HG02798 (cell line): ENCODE results near the gene MT1F.

Experiments used
- ATAC-seq: cut with Tn5 transposase; IDR thresholded peaks from one replicate; pipeline ENCODE4 v1.9.1; 2021; ENCODE audit warnings: mild to moderate bottlenecking; ENCODE audit not compliant: unreplicated experiment, poor library complexity

MT1F gene

GRCh38 chr16:56689171-56689570 lies 31.4 kb downstream of the MT1F start:
- ATAC-seq, result no peak

DNA sequence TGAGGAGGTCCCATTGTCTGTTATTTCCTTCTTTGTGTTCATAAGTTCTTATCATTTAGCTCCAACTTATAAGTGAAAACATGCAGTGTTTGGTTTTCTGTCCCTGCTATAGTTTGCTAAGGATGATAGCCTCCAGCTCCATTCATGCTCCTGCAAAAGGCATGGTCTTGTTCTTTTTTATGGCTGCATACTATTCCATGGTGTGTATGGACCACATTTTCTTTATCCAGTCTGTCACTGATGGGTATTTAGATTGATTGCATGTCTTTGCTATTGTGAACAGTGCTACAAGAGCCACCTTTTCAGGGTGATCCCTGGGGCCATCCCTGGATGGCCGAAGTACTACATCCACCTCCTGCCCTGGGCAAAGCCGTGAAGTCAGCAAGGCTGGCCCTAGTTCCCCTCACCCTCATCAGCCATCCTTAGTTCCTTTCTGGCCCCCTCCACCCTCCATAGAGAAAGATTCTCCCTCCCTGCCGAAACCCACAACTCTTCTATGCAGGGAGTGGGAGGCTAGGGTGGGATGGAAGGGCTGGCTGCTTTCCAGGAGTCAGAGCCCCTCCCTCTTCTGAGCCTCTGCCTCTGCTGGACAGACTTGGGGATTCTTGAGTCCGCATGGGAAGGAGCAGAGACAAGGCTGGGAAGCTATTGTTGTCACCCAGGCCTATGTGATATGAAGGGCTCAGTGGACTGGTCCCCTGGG lies 32.8 kb downstream of the MT1F start:
- ATAC-seq, result no peak

DNA sequence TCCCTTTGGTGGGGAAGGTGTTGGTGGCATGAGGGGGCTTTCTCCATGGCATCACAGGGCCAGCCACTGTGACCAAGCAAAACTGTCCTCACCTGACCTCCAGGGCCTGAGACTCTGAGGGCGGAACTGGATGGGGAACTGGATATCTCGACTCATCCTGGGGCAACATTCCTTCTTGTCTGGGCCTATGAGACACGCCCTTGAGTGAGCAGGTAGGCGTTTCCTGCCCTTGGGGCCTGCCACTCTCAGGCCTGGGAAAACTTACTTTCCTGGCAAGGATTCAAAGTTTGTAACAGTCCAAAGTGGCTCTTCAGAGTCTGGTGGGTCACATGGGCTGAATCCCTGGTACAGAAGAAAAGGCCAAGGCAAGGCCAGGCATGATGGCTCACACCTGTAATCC lies 34.1 kb downstream of the MT1F start:
- ATAC-seq, result no peak

- no peak for ATAC-seq
Measured at GRCh38 chr16:56695246-56695645, 37.5 kb downstream of the MT1F start.

DNA sequence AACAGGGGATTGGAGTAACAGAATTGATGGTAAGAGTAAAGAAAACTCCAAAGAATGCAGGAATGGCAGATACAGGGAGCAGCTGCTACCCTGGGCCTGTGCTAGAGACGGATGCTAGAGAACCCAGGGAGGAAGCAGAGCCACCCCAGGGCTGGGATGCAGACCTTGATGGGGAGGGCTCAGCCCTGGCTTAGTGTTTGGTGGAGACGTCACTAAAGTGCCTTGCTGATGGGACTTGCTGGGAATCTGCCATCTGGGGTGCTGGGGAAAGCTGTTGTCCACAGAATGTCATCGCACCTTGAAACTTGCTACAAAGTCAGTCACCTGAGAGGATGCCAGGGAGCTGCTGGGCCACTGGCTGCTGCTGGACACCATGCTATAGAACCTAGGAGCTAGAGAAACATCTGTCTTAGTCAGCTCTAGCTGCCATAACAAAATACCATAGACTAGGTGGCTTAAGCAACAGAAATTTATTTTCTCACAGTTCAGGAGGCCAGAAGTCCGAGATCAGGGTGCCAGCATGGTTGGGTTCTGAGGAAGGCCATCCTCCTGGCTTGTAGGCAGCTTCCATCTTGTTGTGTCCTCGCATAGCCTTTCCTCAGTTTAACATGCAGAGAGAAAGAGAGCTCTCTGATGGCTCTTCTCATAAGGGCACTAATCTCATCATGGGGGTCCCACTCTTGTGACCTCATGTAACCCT lies 39.8 kb downstream of the MT1F start:
- no peak for ATAC-seq

DNA sequence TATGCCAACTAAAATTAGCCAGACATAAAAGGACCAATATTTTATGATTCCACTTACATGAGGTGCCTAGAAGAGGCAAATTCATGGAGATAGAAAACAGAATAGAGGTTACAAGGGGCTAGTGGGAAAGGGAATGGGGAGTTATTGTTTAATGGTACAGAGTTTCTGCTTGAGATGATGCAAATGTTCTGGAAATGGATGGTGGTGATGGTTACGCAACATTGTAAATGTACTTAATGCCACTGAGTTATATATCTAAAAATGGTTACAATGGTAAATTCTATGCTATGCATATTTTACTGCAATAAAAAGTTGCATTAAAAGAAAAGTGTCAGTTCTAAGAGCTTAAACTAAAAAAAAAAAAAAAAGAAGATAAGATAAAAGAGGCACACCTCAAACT lies 42.4 kb downstream of the MT1F start:
- no peak for ATAC-seq

- ATAC-seq, result no peak
Measured at GRCh38 chr16:56700631-56701030, 42.9 kb downstream of the MT1F start.

DNA sequence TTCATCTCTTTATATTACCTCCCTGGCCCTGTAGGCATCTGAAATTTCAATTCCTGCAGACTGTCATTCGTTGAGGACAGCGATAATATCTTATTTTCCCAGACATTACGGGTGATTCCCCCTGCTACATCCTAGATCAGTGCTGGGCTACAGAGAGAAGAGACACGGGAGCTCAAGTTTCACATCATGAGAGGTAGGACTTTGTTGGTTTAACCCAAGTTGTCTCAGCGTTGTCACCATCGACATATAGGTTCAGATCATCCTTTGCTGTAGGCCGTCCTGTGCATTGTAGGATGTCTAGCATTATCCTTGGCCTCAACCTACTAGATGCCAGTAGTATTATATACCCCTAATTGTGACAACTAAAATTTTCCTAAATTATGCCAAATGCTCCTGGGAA lies 43.8 kb downstream of the MT1F start:
- no peak for ATAC-seq

DNA sequence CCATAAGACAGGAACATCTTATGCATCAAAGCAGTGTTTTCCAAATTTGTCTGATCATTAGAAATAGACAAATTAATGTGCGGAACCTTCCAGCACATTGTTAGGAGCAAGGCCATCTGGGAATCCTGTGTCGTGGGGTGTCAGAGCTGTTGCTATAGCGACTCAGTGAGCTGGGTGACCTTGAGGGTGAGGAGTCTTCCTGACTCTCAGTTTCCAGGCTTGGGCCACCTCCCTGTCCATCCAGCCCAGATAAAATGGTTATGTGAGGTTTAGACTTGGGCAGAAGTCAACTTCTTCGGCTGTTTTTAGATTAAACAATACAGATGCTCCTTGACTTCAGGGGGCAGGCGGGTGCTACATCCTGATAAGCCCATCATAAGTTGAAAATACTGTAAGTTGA lies 45.1 kb downstream of the MT1F start:
- ATAC-seq, result no peak
